Adrenal gland (tissue), 12 donors: ENCODE results near the gene ZNF783. TPM values are rescaled to one million over a fixed set of nuclear protein-coding genes. Genes with fewer than 3 reads are reported as not detected.

ENCODE experiments used
- DNase-seq, 7 donors: peaks; one replicate each; pipeline ENCODE4 v3.0.0-alpha.2; 2019 to 2020
- H3K27ac ChIP-seq, 5 donors: fragments of 200-600 bp; sonication (generic) in 4 of 5; 1 replicate in 3 of 5; 2 replicates in 2 of 5; pipeline versions ENCODE4 v1.5.1 to v1.8.0; 2016 to 2020; ENCODE audit warnings: mild to moderate bottlenecking in 1 of 5
- H3K27me3 ChIP-seq: fragments of 200-600 bp; 2 replicates; pipeline ENCODE4 v1.8.0; 2021
- H3K36me3 ChIP-seq, 2 donors: fragments of 200-600 bp; replicated peaks in 1 of 2; 1 replicate in 1 of 2; 2 replicates in 1 of 2; pipeline versions ENCODE4 v1.5.1 to v1.8.0; 2018 to 2022
- H3K4me1 ChIP-seq, 2 donors: fragments of 200-600 bp; replicated peaks in 1 of 2; 1 replicate in 1 of 2; 2 replicates in 1 of 2; pipeline versions ENCODE4 v1.5.1 to v1.8.0; 2018 to 2021
- H3K4me3 ChIP-seq, 4 donors: fragments of 200-600 bp; sonication (generic) in 3 of 4; one replicate each; pipeline ENCODE4 v1.5.1; 2016 to 2018
- H3K9me3 ChIP-seq, 3 donors: fragments of 200-600 bp; sonication (generic) in 1 of 3; replicated peaks in 1 of 3; 1 replicate in 2 of 3; 2 replicates in 1 of 3; pipeline versions ENCODE4 v1.5.1 to v1.8.0; 2016 to 2021
- POLR2A ChIP-seq, 2 donors: fragments of 450-650 bp; IDR thresholded peaks; one replicate each; pipeline ENCODE4 v1.6.1; 2017; ENCODE audit warnings: antibody characterized with exemption in 2 of 2, mild to moderate bottlenecking in 2 of 2, moderate library complexity in 1 of 2
- WGBS, 4 donors: extraction: QIAGEN DNeasy Blood & Tissue Kit in 2 of 4; methylation state at CpG; one replicate each; pipeline versions ENCODE4 v1.1.5 to v1.1.7; 2013 to 2017; 5-methylcytosine and 5-hydroxymethylcytosine counted together
- intact Hi-C, 2 donors: fragments of 100-400 bp; cut with DNase I; formaldehyde crosslinking; loops; one replicate each; pipeline versions ENCODE4 v1.14.1 to v1.15.0; 2022 to 2023
- polyA plus RNA-seq, 3 donors: library from polyadenylated mRNA; stranded (reverse); fragments of 200-250 nt in 2 of 3; fragments of 350-450 nt in 1 of 3; fragmentation: Illumina TruSeq in 1 of 3; extraction: RNeasy Lipid Tissue Mini Kit (QIAGEN cat#74804) in 1 of 3; gene quantifications; one replicate each; pipeline ENCODE4 v1.2.3, GENCODE V29; 2013 to 2014
- total RNA-seq, 9 donors: library from RNA; depleted of rRNA in 4 of 9; stranded (reverse); fragments of >200 nt in 4 of 9; fragments of 120-200 nt in 1 of 9; fragmentation: NEBNext Ultra II Directional in 1 of 9; extraction: Animal tissue kit (Norgen Biotek cat#: 25700) in 1 of 9; gene quantifications; one replicate each; pipeline versions ENCODE4 v1.1.0 to v1.2.4, GENCODE V29; 2013 to 2023
- TF ChIP-seq, protein P1 (sequence below), 6 experiments: fragments of 450-650 bp in 4 of 6; fragments of 200-600 bp in 2 of 6; sonication (generic) in 1 of 6; IDR thresholded peaks; 1 replicate in 5 of 6; 2 replicates in 1 of 6; pipeline versions ENCODE4 v1.5.1 to v1.8.0; 2016 to 2021; ENCODE audit warnings: antibody characterized with exemption in 6 of 6, mild to moderate bottlenecking in 2 of 6, moderate library complexity in 1 of 6
- donor health status: healthy with polysubstance abuse.
- donor health status: Bipolar disorder and iron deficiency.
- donor health status: DM: yes; HTN: yes; CAD: no.
- donor health status: DM: no; HTN: no; CAD: no.
- donor health status: DM: no; HTN: no; CAD: no.
- donor health status: DM: yes; HTN: yes; CAD: no.

ZNF783 gene
- total and polyA plus RNA-seq, 12 donors: 3.2 to 23.6 (median 8.5) TPM

DNA sequence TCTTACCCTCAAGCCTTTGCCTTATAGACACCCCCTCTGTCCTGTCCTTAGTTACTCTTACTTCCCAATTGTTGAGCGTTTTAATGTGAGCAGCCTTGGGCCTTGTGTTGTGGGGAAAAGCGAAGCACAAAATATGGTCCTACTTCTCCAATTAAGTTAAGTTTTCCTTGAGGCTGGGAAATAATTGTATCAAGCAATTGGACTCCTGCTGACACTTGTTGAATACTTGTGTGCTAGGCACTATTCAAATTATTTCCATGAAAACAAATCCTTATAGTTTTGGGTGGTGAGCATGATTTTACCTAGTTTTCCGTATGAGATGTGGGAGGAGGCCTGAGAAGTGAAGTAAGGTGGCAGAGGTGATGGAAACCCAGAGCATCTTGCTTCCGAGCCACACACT, 5.4 kb upstream of the ZNF783 start:
- Histone ChIP-seq H3K27me3 (no peaks in the 10 kb centered on the region), H3K27ac (no peak overlapping the region), H3K9me3 (no peaks in the 10 kb centered on the region), H3K4me1 (peaks cover 0 to 6% of the 10 kb centered on the region in 2 donors), H3K4me3 (no peak overlapping the region), H3K36me3 (peaks cover 0 to 44% of the 10 kb centered on the region in 2 donors)
- WGBS, 4 donors: 82 to 94% (median 91%) methylated on average over 4 of the region's 4 CpGs
- DNase-seq: no peak
- TF ChIP-seq, protein P1, sequence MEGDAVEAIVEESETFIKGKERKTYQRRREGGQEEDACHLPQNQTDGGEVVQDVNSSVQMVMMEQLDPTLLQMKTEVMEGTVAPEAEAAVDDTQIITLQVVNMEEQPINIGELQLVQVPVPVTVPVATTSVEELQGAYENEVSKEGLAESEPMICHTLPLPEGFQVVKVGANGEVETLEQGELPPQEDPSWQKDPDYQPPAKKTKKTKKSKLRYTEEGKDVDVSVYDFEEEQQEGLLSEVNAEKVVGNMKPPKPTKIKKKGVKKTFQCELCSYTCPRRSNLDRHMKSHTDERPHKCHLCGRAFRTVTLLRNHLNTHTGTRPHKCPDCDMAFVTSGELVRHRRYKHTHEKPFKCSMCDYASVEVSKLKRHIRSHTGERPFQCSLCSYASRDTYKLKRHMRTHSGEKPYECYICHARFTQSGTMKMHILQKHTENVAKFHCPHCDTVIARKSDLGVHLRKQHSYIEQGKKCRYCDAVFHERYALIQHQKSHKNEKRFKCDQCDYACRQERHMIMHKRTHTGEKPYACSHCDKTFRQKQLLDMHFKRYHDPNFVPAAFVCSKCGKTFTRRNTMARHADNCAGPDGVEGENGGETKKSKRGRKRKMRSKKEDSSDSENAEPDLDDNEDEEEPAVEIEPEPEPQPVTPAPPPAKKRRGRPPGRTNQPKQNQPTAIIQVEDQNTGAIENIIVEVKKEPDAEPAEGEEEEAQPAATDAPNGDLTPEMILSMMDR (IDR thresholded peaks at IDR 0.05): no peak
- no peak for TF ChIP-seq POLR2A (IDR thresholded peaks at IDR 0.05)
- intact Hi-C loops: no loop called here

- Histone ChIP-seq H3K36me3 (peaks cover 0 to 38% of the 10 kb centered on the region in 2 donors), H3K27me3 (no peaks in the 10 kb centered on the region), H3K4me1 (peaks cover 1 to 8% of the 10 kb centered on the region in 2 donors), H3K9me3 (no peaks in the 10 kb centered on the region), H3K4me3 (no peak overlapping the region), H3K27ac (no peak overlapping the region)
- DNase-seq: no peak
- no peak for TF ChIP-seq POLR2A (IDR thresholded peaks at IDR 0.05)
- TF ChIP-seq, protein P1 (IDR thresholded peaks at IDR 0.05): no peak
- 87 to 96% (median 90%) methylated on average over 2 of the region's 2 CpGs for WGBS, 4 donors
- intact Hi-C loops: no loop called here
These were observed 4.8 kb upstream of the ZNF783 start for GRCh38 chr7:149257146-149257545.

GRCh38 chr7:149261316-149261828, 624 bp upstream of the ZNF783 start:
- intact Hi-C loops: no loop called here
- H3K9me3 ChIP-seq: no peaks in the 10 kb centered on the region

GRCh38 chr7:149266451-149266850, 4.5 kb downstream of the ZNF783 start:
- Histone ChIP-seq H3K4me3 (no peak overlapping the region), H3K4me1 (peaks cover 9 to 17% of the 10 kb centered on the region in 2 donors), H3K9me3 (no peaks in the 10 kb centered on the region), H3K36me3 (peaks cover 0 to 29% of the 10 kb centered on the region in 2 donors), H3K27ac (no peak overlapping the region), H3K27me3 (no peaks in the 10 kb centered on the region)
- intact Hi-C loops: no loop called here
- 93 to 98% (median 94%) methylated on average over 5 to 21 of the region's 21 CpGs for WGBS, 4 donors
- DNase-seq: peak in 1 of 7 donors; percentile 44
- TF ChIP-seq, protein P1 (IDR thresholded peaks at IDR 0.05): no peak
- no peak for TF ChIP-seq POLR2A (IDR thresholded peaks at IDR 0.05)

More at GRCh38 chr7:149261316-149261828, 624 bp upstream of the ZNF783 start:
- Histone ChIP-seq H3K4me1 (peaks cover 9 to 22% of the 10 kb centered on the region in 2 donors), H3K36me3 (peaks cover 0 to 6% of the 10 kb centered on the region in 2 donors), H3K4me3 (peak overlapping the region in 2 of 4 donors; percentile 23 to 89), H3K27me3 (no peaks in the 10 kb centered on the region), H3K27ac (peak overlapping the region; percentile 72 to 100 (median 96))
- WGBS, 4 donors: 1 to 7% (median 5%) methylated on average over 16 of the region's 16 CpGs
- peak in 1 of 7 donors; percentile 60 for DNase-seq
- TF ChIP-seq, protein P1 (IDR thresholded peaks at IDR 0.05): no peak
- no peak for TF ChIP-seq POLR2A (IDR thresholded peaks at IDR 0.05)
